Stimulated activated CD8-positive, alpha-beta memory T cell treated with anti-CD3 and anti-CD28 coated beads, Interleukin-12 subunit alpha, Interleukin-12 subunit beta, amount 100 ng/mL, for 4 hours (primary cell): ENCODE measurements around the gene CPNE4.
A peak's percentile ranks its signal among the peaks of the same experiment; 100 is the strongest.
"Not testable (repeated sequence)": the region's sequence is repeated elsewhere in the genome, so short reads cannot be mapped to it uniquely, and the experiment has no call there.

Experiments used
- DNase-seq: peaks from one replicate; pipeline ENCODE4 v3.0.0-alpha.2; 2020; ENCODE audit warnings: low read depth

The CPNE4 gene

DNA sequence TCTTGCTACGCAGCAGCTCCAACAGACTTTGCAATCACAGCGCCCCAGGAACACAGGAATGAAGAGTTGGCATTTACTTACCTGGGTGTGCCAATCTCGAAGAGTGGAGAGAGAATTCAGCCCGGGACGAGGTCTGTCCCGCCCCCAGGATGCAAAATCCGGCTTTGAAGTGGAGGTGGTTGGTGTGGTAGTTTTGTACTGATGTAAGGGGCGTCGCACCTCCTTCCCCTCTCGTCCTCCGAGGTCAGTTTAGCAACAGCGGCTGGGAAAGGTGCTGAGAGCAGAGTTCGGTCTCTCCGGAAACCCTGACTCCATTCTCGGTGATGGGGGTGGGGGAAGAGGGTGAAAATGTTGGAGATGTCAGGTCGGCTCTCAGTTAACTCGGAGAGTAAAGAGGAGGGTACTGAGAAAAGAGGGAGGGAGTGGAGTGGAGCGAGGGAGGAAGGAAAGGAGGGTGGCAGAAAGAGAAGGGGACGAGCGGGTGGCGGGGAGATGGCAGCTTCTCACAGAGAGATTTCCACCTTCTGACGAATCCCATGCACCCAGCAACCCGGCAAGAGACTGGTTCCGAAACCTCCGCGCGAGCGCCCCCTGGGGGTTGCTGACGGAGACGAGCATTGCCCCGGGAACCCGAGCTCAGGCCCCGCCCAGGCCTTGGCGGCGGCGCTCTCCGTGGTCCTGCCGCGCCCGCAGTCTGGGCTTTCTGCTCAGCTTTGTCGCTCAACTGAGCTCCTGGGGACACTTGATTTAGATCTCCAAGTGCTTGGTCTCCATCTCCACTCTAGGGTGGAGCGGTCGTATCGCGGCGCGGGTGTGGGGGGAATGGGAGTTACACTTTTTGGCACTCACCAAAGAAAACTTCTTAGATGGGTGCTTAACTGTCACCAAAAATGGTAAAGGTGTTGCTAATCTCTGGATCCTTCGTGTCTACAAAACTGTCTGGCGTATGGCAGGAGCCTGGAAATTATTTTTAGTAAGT lies at the start of gene CPNE4:
Gene CPNE4, minus strand, starts transcription at position 529 of the 979 bp plus-strand sequence.
- no peak for DNase-seq

DNA sequence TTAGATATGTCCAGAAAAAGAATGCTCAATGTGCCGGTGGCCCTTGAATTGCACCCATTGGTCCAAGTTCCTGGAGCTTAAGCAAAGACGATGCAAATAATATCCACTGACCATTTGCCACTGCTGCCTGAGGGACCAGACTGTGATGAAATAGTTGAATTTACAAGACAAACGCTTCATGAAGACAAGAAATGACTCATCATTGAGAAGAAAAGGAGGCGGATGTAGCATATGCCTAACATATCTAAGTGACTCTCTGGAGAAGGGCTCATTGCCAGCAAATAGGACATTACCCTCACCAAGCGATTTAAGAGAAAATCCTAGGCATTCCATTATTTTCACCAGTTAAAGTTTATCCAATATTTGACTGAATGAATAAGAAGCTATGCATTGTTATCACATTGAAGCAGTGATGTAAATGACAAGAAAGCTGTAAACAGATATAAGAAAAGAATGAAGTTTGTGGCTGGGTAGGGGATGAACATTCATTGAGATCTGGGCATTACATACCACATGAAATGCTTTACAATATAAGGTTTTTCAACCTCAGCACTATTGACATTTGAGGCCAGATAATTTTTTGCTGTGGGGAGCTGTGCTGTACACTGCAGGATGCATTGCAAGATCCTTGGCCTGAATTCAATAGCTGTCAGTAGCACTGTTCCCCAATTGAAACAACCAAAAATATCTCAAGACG lies 48.9 kb upstream of the CPNE4 start:
- no peak for DNase-seq

DNA sequence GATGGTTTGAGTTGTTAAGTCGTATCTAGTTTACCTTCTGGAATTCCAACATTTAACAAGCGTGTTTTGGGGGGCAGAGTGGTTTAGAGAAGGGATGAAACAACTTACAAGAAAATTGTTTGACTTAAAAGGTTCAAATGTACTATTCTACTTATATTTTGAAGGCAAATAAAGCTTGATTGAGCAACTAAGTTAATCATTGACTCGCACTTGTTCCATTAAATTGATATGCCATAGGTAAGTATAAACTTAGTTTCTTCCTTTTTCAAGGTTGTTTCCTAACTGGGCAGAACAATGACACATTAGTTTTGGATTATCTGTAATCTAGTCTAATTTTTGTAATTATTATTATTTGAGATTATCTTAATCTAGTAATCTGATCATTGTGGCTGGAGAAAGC lies 48.3 kb upstream of the CPNE4 start:
- DNase-seq, result no peak

DNA sequence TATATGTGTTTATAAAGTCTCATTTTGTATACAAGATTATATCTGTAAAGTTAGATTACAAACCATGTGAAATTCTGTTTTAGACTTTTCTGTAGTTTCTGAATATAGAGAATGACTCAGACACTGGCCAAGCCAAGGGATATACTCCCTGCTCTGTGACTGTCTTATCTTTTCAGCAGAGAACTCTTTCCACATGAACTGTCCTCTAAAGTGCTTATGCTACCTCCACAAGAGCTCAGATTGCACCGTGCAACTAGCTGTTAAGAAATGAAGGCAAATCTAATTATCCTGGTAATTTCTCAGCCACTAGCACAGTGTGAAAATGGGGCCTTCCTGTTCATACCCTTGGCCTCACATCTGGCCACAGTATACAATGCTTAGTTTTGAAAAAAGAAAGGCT lies 44.3 kb upstream of the CPNE4 start:
- DNase-seq, result no peak

DNA sequence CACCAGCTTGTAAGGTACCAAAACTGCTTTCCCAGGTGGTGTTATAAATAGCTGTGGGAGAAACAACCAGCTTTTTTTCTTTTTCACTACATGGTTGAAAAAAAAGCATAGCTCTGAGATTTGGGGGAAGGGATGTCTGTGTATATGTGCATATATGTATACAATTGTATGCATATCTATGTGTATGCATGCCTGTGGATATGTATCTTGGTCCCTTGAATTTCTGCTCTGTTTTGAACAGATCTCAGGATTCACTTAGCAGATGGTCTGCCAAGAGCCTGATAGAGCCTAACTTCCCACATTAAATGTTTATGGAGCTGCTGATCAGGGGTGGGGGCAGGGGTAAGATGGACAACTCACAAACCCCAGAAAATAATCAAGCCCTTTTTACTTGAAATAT lies 39.0 kb upstream of the CPNE4 start:
- DNase-seq, result no peak

DNA sequence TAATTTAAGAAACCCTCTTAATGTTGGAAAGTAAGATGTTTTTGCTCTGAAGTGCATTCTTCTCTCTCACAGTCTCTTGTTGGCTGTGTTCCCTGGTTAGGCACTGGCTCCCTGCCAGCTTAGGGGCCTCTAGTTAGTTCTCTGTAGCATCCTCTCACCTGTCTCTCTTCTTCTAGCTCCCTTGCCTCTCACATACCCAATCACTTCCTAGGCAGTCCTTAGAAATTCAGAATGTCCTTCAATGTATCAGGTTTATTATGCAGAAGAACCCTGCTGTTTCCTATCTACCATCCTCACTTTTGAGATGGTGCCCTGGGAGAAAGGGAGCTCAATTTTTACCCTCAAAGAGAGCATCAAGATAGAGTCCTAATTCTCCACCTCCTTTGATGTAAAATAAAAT lies 36.2 kb upstream of the CPNE4 start:
- no peak for DNase-seq

DNA sequence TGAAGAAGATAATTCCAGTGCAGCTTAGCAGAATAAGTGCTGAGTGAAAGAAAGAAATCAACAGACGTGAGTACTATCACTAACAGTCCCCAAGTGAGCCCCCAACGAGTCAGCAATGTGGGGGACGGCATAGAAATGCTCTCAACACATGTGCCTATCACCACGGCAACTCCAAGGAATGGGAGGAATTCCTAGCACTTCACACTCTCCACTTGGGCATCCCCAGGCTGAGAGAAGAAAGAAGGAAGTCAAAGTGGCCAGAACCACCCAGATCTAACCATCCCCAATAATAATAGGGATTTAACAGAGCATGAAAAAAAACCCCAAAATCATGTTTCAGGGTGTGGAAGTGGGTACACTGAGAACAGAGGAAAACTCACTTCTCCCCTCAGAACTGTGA lies 29.3 kb upstream of the CPNE4 start:
- no peak for DNase-seq

DNA sequence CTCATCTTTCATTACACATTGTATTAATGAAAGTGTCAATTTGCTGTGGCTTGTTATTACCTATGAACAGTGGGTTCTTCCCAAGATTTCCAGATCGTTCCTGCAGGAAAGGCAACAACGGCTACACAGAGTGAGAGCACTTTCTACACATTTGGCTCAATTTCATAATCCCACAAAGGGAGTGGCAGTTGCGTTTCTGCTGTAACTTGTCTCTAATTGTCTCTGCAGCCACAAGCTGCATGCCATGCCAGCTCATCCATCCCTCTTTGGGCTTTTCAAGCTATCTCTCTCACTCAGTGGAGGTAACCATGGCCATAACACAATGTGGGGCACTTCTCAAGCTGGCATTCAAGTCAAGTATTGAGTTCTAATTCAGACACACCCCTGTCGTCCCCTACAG lies 27.7 kb upstream of the CPNE4 start:
- no peak for DNase-seq

DNA sequence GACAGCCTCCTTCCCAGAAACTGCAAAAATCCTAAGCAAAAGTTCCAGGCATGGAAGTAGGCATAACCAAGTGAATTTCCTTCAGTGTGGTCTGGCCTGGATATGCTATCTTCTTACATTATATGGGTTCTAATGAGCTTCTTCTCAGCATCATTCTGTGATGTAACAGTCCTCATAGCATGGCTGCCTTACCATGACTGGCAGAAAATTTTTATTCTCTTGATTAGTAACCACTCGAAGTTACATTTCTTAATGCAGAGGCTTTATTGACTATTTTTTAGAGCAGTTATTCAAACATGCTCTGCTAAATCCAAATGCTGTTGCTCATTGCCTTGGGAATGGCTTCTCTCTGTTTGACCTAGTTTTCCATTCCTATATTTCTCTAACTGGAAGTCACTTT lies 21.1 kb upstream of the CPNE4 start:
- no peak for DNase-seq

DNA sequence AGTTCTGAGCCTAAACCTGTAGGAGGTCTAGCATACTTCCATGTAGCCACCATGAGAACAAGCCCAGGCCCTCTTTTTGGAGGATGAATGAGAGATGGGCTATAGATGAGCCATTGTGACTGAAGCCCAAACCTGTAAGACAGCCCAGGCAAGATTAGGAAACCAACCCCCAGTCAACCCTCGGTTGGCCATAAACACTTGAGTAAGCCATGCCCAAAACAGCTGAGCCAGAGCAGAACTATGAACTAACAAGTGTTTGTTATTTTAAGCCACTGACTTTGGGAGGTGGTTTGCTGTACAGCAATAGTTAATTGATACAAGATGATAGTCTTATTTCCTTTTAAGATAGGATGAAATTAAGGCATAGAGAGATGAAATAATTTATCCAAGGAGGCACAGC lies 12.4 kb upstream of the CPNE4 start:
- DNase-seq, result no peak

DNA sequence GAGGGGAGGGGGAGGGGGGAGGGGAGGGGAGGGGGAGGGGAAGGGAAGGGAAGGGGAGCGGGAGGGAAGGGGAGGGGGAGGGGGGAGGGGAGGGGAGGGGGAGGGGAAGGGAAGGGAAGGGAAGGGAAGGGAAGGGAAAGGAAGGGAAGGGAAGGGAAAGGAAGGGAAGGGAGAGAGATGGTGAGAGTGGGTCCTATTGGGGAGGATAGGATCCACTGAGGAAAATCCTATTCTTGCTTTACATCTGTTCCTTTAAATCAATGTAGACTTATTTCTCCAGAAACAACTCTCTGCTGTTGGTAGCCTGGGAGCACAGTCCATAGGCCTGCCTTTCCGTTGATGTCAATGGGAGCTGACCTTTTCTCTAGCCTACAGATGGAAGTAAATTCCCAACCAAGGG lies 10.1 kb upstream of the CPNE4 start:
- DNase-seq, result not testable (repeated sequence)

DNA sequence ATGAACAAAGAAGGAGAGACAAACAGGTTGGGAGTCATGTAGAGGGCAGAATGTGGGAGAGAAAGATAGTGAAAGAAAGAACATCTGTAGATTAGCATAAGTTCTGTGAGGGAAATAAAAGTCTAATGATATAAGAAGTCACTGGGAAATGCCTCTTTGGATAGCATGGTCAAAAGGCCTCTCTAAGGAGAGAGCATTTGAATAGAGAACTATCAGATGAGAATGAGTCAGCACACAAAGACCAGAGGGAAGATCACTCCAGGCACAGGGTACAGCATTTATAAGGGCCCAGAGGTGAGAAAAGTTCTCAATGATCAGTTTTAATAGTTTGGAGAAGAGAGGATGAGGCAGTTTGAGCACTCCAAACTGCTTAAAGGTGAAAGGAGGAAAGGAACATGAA lies 7.9 kb upstream of the CPNE4 start:
- DNase-seq, result no peak

DNA sequence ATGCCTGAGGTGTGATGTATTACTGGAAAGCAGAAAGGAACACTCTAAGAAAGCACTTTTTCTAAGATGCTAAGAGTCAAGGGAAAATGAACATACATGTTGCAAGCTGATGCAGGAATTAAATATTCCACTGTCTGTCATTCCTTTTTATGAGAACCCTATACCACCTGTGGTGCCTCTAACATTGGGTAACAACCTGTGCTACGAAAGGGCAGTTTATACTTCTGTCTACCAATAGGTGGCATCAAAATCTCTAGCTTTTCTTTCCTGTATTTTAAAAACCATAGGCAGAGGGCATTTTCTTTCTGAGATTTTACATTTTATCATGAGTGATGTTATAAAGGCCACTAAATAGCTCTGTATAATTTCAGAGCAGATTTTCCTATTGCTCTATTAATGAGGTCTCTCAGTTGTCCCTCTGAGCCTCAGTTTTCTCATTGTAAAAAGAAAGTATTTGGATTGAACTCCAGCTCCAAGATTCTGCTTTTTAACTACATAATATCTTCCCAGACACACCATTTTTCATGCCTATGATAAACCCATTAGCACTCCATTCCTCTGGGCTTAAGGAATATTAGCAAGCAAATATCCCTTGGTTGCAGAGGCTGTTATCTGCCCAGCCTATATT lies 3.5 kb upstream of the CPNE4 start:
- no peak for DNase-seq

DNA sequence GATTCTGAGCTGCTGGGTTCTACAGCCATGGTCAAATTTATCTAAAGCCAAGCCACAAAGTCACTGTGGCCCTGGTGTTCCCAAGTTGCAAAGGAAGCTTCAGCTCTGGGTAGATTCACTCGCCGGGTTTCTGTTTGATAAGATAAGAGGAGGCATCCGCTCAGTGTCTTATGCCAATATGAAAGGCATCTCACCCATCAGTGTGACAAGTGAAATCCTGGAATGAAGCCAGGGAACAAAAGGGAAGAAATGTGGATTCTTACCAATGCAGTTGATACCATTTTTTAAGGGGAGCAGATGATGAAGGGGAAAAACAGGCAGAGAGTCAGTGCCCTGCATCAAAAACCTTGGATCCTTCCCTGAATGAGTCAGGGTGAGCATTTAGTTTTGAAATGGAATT lies 2.8 kb upstream of the CPNE4 start:
- DNase-seq, result no peak

DNA sequence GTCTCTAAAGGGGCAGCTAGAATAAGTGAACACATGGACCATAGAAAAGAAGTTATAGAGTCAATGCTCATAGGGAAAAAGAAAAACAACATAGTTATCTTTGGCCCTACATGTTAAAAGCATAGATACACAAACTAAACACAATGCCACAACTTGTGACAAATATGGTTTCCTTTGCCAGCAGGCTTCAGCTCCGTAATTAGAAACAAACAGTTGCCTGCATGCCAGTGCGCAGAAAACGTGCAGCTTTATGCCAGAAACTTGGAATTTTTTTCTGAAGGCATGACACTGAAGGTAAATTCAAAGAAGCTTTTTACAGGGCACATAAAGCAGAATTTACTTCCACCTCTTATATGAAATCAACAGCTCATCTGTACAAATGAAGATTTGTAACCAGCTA lies 2.2 kb upstream of the CPNE4 start:
- no peak for DNase-seq

DNA sequence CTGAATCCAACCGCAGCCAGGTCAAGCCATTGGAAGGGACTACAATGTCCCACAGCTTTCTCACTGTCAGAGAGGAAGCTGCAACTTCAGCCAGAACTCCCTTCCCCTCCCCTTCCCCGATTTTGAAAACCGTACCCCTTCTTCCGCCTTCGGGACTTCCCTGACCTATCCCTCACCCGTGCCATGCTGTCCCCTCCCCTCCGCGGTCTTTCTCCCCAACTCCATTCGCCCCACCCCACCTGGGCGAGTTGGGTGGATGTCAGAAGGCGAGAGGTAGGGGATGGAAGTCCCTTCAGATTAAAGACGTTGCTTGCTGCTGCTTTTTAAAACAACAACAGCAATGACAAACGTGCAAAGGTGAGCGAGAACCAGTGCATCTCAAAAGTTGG lies 723 bp downstream of the CPNE4 start:
- DNase-seq, result no peak

DNA sequence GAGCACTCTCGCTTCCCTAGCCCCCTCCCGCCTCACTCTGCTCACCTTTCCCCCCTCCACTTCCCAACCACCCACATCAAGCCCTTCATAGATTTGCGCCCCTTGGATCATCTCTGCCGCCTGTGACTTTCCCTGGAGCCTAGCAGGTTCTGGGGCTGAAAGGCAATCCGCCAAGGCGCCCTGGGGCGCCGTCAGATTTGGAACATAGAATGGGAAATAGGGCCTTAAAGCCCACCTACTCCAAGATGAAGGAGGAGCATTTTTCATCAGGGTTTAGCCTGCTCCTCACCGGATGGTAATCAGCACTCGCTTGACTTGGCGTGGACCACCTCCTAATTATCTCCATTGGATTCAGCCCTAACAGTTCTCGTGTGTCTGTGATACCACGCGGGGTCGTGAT lies 1.3 kb downstream of the CPNE4 start:
- DNase-seq, result no peak

DNA sequence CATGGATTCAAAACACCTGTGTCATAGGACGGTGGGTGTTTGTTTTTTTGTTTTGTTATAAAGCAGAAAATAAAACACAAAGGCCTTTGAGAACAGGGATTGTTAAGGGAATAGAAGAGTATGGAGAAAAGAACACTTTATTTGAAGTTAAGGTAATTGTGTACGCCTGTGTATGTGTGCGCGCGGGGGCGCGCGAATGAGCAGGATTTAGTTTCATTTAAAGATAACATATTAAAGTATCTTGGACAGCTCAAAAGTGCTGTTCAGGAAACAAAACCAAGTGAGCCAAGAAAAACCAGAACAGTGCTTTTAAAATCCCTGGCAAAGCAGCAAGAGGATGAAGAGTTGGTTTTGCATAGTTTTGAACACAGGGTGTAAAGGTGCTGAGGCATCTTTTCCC lies 1.9 kb downstream of the CPNE4 start:
- no peak for DNase-seq

DNA sequence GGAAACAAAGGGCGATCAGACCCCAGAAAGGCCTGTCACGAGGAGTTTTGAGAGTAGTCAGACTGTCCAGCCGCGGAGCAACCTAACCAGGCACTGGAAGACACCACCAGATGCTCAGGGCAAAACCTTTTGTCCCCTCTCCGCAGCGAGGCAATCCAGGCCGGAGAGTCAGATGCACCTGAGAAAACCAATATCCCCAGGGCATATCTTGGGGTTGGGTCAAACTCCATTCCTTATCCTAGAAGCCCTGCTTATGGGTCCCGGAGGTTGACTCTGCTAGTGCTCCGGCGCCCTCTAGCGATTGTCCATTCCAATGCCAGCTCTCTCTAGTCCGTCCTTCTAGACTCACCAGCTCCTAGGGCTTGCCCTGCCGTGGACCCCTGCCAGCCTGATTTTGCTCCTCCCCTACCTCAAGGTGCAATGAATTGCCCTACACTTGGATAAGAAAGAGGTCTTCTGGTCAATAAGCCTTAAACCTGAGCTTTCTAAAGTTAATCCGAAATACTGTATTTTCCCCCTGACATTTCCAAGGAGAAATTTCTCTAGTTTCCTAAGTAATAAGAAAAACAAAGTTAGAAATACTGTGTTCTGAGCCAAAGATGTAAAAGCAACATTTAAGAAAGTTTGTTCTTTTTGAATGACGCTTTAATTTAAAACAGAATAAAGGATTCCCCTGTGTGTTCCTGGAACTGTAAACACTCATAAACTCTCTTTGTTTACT lies 5.5 kb downstream of the CPNE4 start:
- peak; percentile 9 for DNase-seq

DNA sequence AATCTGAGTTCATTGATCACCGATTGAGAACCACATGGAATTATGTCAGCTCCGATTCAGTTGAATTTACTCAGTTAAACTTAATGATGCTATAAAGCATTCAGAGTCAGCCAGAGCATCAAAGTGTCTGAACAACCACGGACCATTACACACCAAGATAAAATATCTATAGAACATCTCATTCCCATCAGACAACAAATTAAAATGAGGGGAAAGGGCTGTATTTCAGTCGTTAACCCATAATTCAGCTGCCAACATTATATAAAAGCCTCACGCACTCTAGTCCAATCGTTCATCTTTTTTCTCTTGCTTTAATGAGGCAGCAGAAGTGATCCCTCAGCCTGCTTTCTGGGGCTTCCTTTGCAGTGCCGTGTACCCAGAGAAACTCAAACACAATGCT lies 11.9 kb downstream of the CPNE4 start:
- DNase-seq, result no peak

DNA sequence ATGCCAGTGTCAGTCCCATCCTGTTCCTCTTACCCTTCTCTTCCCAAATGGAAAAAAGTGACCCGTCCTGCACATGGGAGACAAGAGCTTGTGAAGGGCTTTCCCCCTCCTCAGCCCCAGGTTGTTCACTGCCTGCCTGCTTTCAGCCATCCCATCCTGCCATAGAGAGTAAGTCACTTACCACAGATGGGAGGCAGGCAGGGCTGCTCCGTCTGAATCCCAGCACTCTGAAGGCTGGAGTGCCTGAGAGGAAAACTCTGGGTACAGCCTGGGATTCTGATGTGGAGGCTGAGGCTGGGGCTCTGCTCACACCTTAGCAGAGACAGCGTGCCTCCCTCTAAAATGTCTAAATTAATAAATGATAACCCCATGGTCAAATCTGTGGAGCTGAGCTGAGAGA lies 14.8 kb downstream of the CPNE4 start:
- DNase-seq, result no peak

DNA sequence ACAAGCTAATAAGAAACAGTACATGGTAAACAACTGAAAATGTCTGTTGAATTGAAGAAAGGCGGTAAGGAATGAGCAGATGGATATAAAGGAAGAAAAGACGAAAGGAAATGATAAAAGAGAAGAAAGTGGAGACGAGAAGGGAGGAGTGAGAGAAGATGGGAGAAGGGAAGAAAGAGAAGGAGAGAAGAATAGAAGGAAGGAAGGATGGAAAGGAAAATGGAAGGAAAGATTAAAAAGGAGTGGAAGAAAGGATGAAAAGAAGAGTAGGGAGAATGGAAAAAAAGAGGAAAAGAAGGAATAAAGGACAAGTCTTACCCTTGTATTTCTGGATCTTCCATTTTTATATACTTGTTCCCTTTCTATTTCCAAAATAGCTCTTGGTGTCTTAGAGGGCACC lies 17.7 kb downstream of the CPNE4 start:
- DNase-seq, result no peak
